Transverse colon (tissue), 4 donors: Measurements from ENCODE around the gene PLCB1. TPM values are rescaled to one million over a fixed set of nuclear protein-coding genes. Genes with fewer than 3 reads are reported as not detected.

ENCODE experiments used
- DNase-seq: peaks from one replicate; pipeline ENCODE4 v3.0.0-alpha.2; 2019
- H3K27ac ChIP-seq, 4 donors: fragments of 200-600 bp; sonication (generic); 2 replicates each; pipeline ENCODE4 v1.5.1; 2016 to 2018; ENCODE audit warnings: inconsistent platforms in 4 of 4
- H3K27me3 ChIP-seq: fragments of 200-600 bp; sonication (generic); 2 replicates; pipeline ENCODE4 v1.5.1; 2017; ENCODE audit warnings: inconsistent platforms
- H3K36me3 ChIP-seq, 4 donors: fragments of 200-600 bp; sonication (generic); 2 replicates each; pipeline ENCODE4 v1.5.1; 2017 to 2019; ENCODE audit warnings: inconsistent platforms in 4 of 4
- H3K4me1 ChIP-seq, 4 donors: fragments of 200-600 bp; sonication (generic); 2 replicates each; pipeline ENCODE4 v1.5.1; 2017 to 2020; ENCODE audit warnings: inconsistent platforms in 4 of 4
- H3K4me3 ChIP-seq, 4 donors: fragments of 200-600 bp; sonication (generic); 1 replicate in 1 of 4; 2 replicates in 3 of 4; pipeline versions ENCODE4 v1.5.1 to v1.6.1; 2017 to 2019; ENCODE audit warnings: inconsistent platforms in 4 of 4
- H3K9me3 ChIP-seq, 2 donors: fragments of 200-600 bp; sonication (generic); 2 replicates each; pipeline ENCODE4 v1.5.1; 2017 to 2019; ENCODE audit warnings: inconsistent platforms in 2 of 2
- EP300 ChIP-seq: sonication (generic); formaldehyde crosslinking; IDR thresholded peaks from one replicate; pipeline ENCODE4 v1.6.1; 2017; ENCODE audit warnings: antibody characterized with exemption, low read depth
- POLR2A ChIP-seq: fragments of 450-650 bp; IDR thresholded peaks from one replicate; pipeline ENCODE4 v1.6.1; 2016; ENCODE audit warnings: antibody characterized with exemption, mild to moderate bottlenecking, moderate library complexity
- POLR2AphosphoS5 ChIP-seq, 3 donors: sonication (generic); formaldehyde crosslinking; IDR thresholded peaks; one replicate each; pipeline ENCODE4 v1.6.1; 2016; ENCODE audit warnings: antibody characterized with exemption in 3 of 3
- WGBS, 2 donors: methylation state at CpG; one replicate each; pipeline ENCODE4 v1.1.5; 2018; ENCODE audit warnings: low coverage in 1 of 2; 5-methylcytosine and 5-hydroxymethylcytosine counted together
- in situ Hi-C, 4 donors: fragments of 200-750 bp; cut with MboI; loops; one replicate each; pipeline versions ENCODE4 v1.15.0 to v1.15.1; 2017; ENCODE audit warnings: low sequenced_read_pairs in 3 of 4, low pct_ligation_motif_present in 1 of 4, low pct_unique_long_range_greater_than_20kb in 1 of 4
- intact Hi-C: fragments of 100-400 bp; cut with DNase I; formaldehyde crosslinking; loops from one replicate; pipeline ENCODE4 v1.15.1; 2023; ENCODE audit warnings: low total_unique reads
- total RNA-seq, 4 donors: library from RNA; depleted of rRNA; stranded (reverse); fragments of >200 nt; gene quantifications; one replicate each; pipeline ENCODE4 v1.1.0, GENCODE V29; 2016
- TF ChIP-seq, protein P1 (sequence below), 5 experiments: fragments of 200-600 bp in 3 of 5; fragments of 450-650 bp in 2 of 5; sonication (generic) in 3 of 5; IDR thresholded peaks; 1 replicate in 2 of 5; 2 replicates in 3 of 5; pipeline ENCODE4 v1.5.1; 2016 to 2017; ENCODE audit warnings: antibody characterized with exemption in 5 of 5, inconsistent platforms in 3 of 5, mild to moderate bottlenecking in 2 of 5, moderate library complexity in 1 of 5

The PLCB1 gene
- total RNA-seq, 4 donors from 2014 or later, result 13.1 to 18.6 (median 15.8) TPM

DNA sequence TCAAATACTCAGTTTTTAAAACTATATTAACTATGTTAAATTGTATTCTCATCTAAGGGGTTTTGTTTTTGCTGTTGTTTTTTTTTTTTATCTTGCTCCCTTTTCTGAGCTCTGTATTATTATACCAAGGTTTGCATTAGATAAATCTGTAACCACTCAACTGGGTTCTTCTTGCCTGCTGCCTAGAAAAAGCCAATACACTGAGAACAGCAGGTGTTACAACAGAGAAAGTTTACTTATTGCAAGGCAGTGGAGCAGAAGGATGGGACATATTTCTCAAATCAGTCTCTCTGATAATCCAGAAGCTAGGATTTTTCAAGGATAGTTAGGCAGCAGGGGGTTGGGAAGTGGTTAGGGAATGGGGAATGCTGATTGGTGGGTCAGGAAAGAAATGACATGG, 558.0 kb downstream of the PLCB1 start:
- no peak for DNase-seq
- in situ Hi-C loops, result no loop called here
- intact Hi-C loops, result no loop called here
- TF ChIP-seq EP300 (no peak), POLR2AphosphoS5 (IDR thresholded peaks at IDR 0.05) (no peak), POLR2A (no peak)
- TF ChIP-seq, protein P1, sequence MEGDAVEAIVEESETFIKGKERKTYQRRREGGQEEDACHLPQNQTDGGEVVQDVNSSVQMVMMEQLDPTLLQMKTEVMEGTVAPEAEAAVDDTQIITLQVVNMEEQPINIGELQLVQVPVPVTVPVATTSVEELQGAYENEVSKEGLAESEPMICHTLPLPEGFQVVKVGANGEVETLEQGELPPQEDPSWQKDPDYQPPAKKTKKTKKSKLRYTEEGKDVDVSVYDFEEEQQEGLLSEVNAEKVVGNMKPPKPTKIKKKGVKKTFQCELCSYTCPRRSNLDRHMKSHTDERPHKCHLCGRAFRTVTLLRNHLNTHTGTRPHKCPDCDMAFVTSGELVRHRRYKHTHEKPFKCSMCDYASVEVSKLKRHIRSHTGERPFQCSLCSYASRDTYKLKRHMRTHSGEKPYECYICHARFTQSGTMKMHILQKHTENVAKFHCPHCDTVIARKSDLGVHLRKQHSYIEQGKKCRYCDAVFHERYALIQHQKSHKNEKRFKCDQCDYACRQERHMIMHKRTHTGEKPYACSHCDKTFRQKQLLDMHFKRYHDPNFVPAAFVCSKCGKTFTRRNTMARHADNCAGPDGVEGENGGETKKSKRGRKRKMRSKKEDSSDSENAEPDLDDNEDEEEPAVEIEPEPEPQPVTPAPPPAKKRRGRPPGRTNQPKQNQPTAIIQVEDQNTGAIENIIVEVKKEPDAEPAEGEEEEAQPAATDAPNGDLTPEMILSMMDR (IDR thresholded peaks at IDR 0.05), result no peak
- Histone ChIP-seq H3K36me3 (no peaks in the 10 kb centered on the region), H3K27me3 (no peaks in the 10 kb centered on the region), H3K4me1 (no peaks in the 10 kb centered on the region), H3K4me3 (no peak overlapping the region), H3K27ac (no peak overlapping the region), H3K9me3 (no peaks in the 10 kb centered on the region)

DNA sequence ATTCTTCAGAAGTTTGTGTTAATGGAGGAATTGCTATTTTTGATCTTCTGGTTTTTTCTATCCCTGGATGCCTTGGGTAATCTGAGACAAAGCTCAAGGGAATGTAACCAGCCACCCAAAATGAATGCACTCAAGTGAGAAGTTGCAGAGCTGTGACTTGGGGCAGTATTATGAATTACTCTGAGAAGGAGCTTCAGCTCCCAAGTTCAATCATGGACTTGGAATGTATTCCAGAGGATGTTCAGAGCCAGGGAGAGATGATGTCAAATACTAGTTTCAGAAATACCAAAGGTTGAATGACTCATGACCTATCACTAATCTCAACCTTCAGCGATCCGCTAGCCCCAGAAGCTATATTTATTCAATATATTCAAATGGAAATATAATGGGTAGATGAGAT, 561.6 kb downstream of the PLCB1 start:
- no peaks in the 10 kb centered on the region for H3K9me3 ChIP-seq
- no peaks in the 10 kb centered on the region for H3K4me1 ChIP-seq
- in situ Hi-C loops, result no loop called here
- TF ChIP-seq, protein P1 (IDR thresholded peaks at IDR 0.05), result no peak
- TF ChIP-seq EP300 (no peak), POLR2A (no peak), POLR2AphosphoS5 (IDR thresholded peaks at IDR 0.05) (no peak)
- WGBS, 2 donors, result 86 to 88% methylated on average over 2 of the region's 2 CpGs
- H3K4me3 ChIP-seq, result no peak overlapping the region
- H3K27me3 ChIP-seq, result no peaks in the 10 kb centered on the region
- DNase-seq, result no peak
- intact Hi-C loops, result no loop called here
- H3K36me3 ChIP-seq, result no peaks in the 10 kb centered on the region
- no peak overlapping the region for H3K27ac ChIP-seq

DNA sequence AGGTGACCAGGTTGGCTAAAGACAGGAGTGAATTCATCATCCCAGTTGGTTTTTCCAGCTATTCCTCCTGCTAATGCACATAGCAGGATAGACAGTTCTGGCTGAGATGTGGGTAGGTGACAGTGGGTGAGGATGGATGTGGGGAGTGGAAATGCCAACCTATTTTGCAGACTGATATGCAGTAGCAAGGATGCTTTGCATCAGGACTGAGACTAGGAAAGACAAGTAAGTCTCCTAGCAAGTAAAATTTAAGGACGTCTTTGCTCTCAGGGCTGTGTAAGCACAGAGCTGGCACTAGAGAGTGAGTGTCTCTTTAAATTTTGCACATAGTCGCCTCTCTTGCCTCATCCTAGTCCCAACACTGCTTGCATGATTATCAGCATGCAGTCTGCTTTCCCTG, 568.7 kb downstream of the PLCB1 start:
- intact Hi-C loops, result no loop called here
- Histone ChIP-seq H3K4me1 (no peaks in the 10 kb centered on the region), H3K9me3 (no peaks in the 10 kb centered on the region), H3K27me3 (no peaks in the 10 kb centered on the region), H3K27ac (no peak overlapping the region), H3K36me3 (no peaks in the 10 kb centered on the region), H3K4me3 (no peak overlapping the region)
- TF ChIP-seq POLR2AphosphoS5 (IDR thresholded peaks at IDR 0.05), result no peak
- TF ChIP-seq POLR2A, result no peak
- TF ChIP-seq, protein P1 (IDR thresholded peaks at IDR 0.05), result no peak
- TF ChIP-seq EP300, result no peak
- 40 to 72% methylated on average over 1 to 2 of the region's 2 CpGs for WGBS, 2 donors
- in situ Hi-C loops, result loop anchor here in 2 of 4 donors (25.0 kb wide), 2 partner anchors 563 to 763 kb away; partner anchors contain the start of genes HAO1 (in 1 of the 2) and PLCB1 (in 1 of the 2)
- DNase-seq, result no peak

DNA sequence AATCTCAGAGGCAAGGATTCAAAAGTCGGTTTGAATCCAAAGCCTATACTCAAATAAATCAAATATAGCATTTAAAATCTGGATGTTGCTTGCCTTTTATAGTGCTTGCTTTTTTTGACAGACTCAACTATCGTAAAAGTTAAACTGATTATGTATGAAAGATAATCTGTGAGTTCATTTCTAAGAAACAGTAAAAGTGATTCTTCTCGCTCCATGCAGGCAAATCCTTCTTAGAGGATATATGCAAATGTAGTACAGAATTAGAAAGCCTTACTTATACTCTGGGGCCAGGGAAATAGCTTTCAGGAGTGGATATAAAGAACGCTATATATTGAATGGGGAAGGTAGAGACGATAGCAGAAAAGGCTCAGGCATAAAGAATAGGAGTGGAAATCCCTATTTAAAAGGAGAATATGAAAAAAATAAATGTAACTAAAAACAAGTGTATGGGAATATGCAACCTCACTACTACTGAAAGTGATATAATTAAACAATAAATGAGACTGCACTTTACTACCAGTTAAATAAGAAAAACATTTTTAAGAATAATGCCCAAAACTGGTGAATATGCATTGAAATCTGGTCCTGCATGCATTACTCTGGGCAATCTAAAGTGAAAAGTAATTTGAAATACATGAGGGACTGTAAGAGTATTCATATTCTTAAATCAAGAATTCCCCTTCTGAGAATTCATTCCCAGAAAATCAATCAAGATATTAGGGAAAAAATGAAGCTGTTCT, 575.1 kb downstream of the PLCB1 start:
- DNase-seq, result no peak
- intact Hi-C loops, result no loop called here
- WGBS, 2 donors, result 74 to 78% methylated on average over 5 of the region's 5 CpGs

More for the DNA sequence above, 575.1 kb downstream of the PLCB1 start:
- in situ Hi-C loops, result loop anchor here in 2 of 4 donors (25.0 kb wide), 2 partner anchors 570 to 770 kb away; partner anchors contain the start of genes HAO1 (in 1 of the 2) and PLCB1 (in 1 of the 2)
- Histone ChIP-seq H3K36me3 (no peaks in the 10 kb centered on the region), H3K27ac (no peak overlapping the region), H3K9me3 (no peaks in the 10 kb centered on the region), H3K4me1 (no peaks in the 10 kb centered on the region), H3K27me3 (no peaks in the 10 kb centered on the region), H3K4me3 (no peak overlapping the region)
- TF ChIP-seq, protein P1 (IDR thresholded peaks at IDR 0.05), result no peak
- TF ChIP-seq POLR2AphosphoS5 (IDR thresholded peaks at IDR 0.05) (no peak), POLR2A (no peak), EP300 (no peak)
